GM23338 (cell line): ENCODE data around the gene KIAA1586. TPM values are rescaled to one million over a fixed set of nuclear protein-coding genes. Genes with fewer than 3 reads are reported as not detected.

Experiments used
- ATAC-seq: fragments of 200-7000 bp; cut with Tn5 transposase; 3 replicates; pipeline ENCODE4 v1.9.1; 2020
- DNase-seq: peaks from one replicate; pipeline ENCODE4 v3.0.0-alpha.2; 2015; ENCODE audit warnings: low spot score
- H2AFZ ChIP-seq: fragments of 200-600 bp; sonication (generic); 2 replicates; pipeline ENCODE4 v1.8.0; 2016; ENCODE audit warnings: antibody characterized with exemption, mild to moderate bottlenecking, moderate library complexity
- H3F3A ChIP-seq: fragments of 200-600 bp; sonication (generic); replicated peaks from 2 replicates; pipeline ENCODE4 v1.8.0; 2017; ENCODE audit warnings: antibody characterized with exemption, mixed run types, low read depth
- H3K27ac ChIP-seq: fragments of 200-600 bp; sonication (generic); 2 replicates; pipeline ENCODE4 v1.6.1; 2016; ENCODE audit warnings: low read depth
- H3K27me3 ChIP-seq: fragments of 200-600 bp; sonication (generic); 2 replicates; pipeline ENCODE4 v1.8.0; 2016; ENCODE audit warnings: mild to moderate bottlenecking, mixed run types, moderate library complexity; ENCODE audit not compliant: insufficient read depth
- H3K36me3 ChIP-seq: fragments of 200-600 bp; sonication (generic); 2 replicates; pipeline ENCODE4 v1.8.0; 2016; ENCODE audit warnings: mild to moderate bottlenecking; ENCODE audit not compliant: insufficient read depth
- H3K4me1 ChIP-seq: fragments of 200-600 bp; sonication (generic); 2 replicates; pipeline ENCODE4 v1.8.0; 2016; ENCODE audit warnings: mild to moderate bottlenecking, moderate library complexity; ENCODE audit not compliant: insufficient read depth
- H3K4me2 ChIP-seq: fragments of 200-600 bp; sonication (generic); 2 replicates; pipeline ENCODE4 v1.7.1; 2017; ENCODE audit warnings: mixed run types
- H3K4me3 ChIP-seq: fragments of 200-600 bp; sonication (generic); 2 replicates; pipeline ENCODE4 v1.6.1; 2016; ENCODE audit warnings: mixed run types
- H3K79me2 ChIP-seq: fragments of 200-600 bp; sonication (generic); replicated peaks from 2 replicates; pipeline ENCODE4 v1.8.0; 2017; ENCODE audit warnings: mild to moderate bottlenecking; ENCODE audit not compliant: insufficient read depth
- H3K9me2 ChIP-seq: fragments of 200-600 bp; sonication (generic); 2 replicates; pipeline ENCODE4 v1.8.0; 2017; ENCODE audit not compliant: insufficient read depth
- H4K20me1 ChIP-seq: fragments of 200-600 bp; sonication (generic); replicated peaks from 2 replicates; pipeline ENCODE4 v1.8.0; 2017; ENCODE audit warnings: mild to moderate bottlenecking; ENCODE audit not compliant: insufficient read depth
- H3K27ac Mint-ChIP-seq: 2 replicates; pipeline ENCODE4 v1.8.0; 2020; ENCODE audit warnings: inconsistent platforms, mild to moderate bottlenecking, moderate library complexity, mixed read lengths
- H3K27me3 Mint-ChIP-seq: 3 replicates; pipeline ENCODE4 v1.8.0; 2022; ENCODE audit warnings: low read depth, mild to moderate bottlenecking, moderate library complexity, mixed read lengths, inconsistent platforms; ENCODE audit not compliant: insufficient read depth, poor library complexity
- H3K36me3 Mint-ChIP-seq: 3 replicates; pipeline ENCODE4 v1.8.0; 2021; ENCODE audit warnings: low read depth, mild to moderate bottlenecking, inconsistent platforms, moderate library complexity, mixed read lengths
- H3K4me1 Mint-ChIP-seq: 3 replicates; pipeline ENCODE4 v1.8.0; 2020; ENCODE audit warnings: mild to moderate bottlenecking, inconsistent platforms, mixed read lengths
- H3K4me3 Mint-ChIP-seq: 3 replicates; pipeline ENCODE4 v1.8.0; 2021; ENCODE audit warnings: moderate library complexity, mild to moderate bottlenecking, inconsistent platforms, mixed read lengths
- H3K9me3 Mint-ChIP-seq: 3 replicates; pipeline ENCODE4 v1.8.0; 2020; ENCODE audit warnings: moderate library complexity, mild to moderate bottlenecking, inconsistent platforms, mixed read lengths
- CREB1 ChIP-seq: fragments of 250-450 bp; sonication (Bioruptor Pico); IDR thresholded peaks from 2 replicates; pipeline ENCODE4 v1.5.0; 2020; ENCODE audit warnings: low read depth, mild to moderate bottlenecking, moderate library complexity
- CTCF ChIP-seq, 2 experiments: fragments of 200-600 bp in 1 of 2; sonication (generic) in 1 of 2; conservative IDR thresholded peaks; 2 replicates each; pipeline versions ENCODE4 v1.5.1 to v1.6.1; 2016 to 2017; ENCODE audit warnings: antibody characterized with exemption in 2 of 2, low read depth in 2 of 2, mild to moderate bottlenecking in 2 of 2, moderate library complexity in 1 of 2
- ETS1 ChIP-seq: IDR thresholded peaks from 2 replicates; pipeline ENCODE4 v1.6.1; 2016; ENCODE audit warnings: antibody characterized with exemption
- EZH2 ChIP-seq: fragments of 200-600 bp; sonication (generic); IDR thresholded peaks from one replicate; pipeline ENCODE4 v1.8.0; 2017; ENCODE audit warnings: antibody characterized with exemption, mild to moderate bottlenecking, low read depth; ENCODE audit not compliant: unreplicated experiment
- EZH2phosphoT487 ChIP-seq: fragments of 200-600 bp; sonication (generic); IDR thresholded peaks from one replicate; pipeline ENCODE4 v1.8.1; 2018; ENCODE audit warnings: antibody characterized with exemption; ENCODE audit not compliant: unreplicated experiment
- JUNB ChIP-seq: IDR thresholded peaks from one replicate; pipeline ENCODE4 v1.6.1; 2016; ENCODE audit warnings: antibody characterized with exemption; ENCODE audit not compliant: unreplicated experiment
- NANOG ChIP-seq: IDR thresholded peaks from 2 replicates; pipeline ENCODE4 v1.6.1; 2016; ENCODE audit warnings: antibody characterized with exemption, borderline replicate concordance
- POLR2AphosphoS5 ChIP-seq: IDR thresholded peaks from 2 replicates; pipeline ENCODE4 v1.6.1; 2016; ENCODE audit warnings: antibody characterized with exemption, low read depth
- REST ChIP-seq: IDR thresholded peaks from one replicate; pipeline ENCODE4 v1.6.1; 2018; ENCODE audit warnings: antibody characterized with exemption; ENCODE audit not compliant: unreplicated experiment
- STAT1 ChIP-seq: IDR thresholded peaks from one replicate; pipeline ENCODE4 v1.6.1; 2016; ENCODE audit warnings: antibody characterized with exemption; ENCODE audit not compliant: unreplicated experiment
- ZNF114 ChIP-seq: fragments of 250-450 bp; sonication (Bioruptor Pico); IDR thresholded peaks from 2 replicates; pipeline ENCODE4 v1.5.0; 2020; ENCODE audit warnings: mild to moderate bottlenecking, moderate library complexity
- ZNF331 ChIP-seq: fragments of 250-450 bp; sonication (Bioruptor Pico); IDR thresholded peaks from 2 replicates; pipeline ENCODE4 v1.5.0; 2020; ENCODE audit warnings: low read depth, mild to moderate bottlenecking, moderate library complexity
- ZNF462 ChIP-seq: fragments of 250-450 bp; sonication (Bioruptor Pico); IDR thresholded peaks from 2 replicates; pipeline ENCODE4 v1.5.0; 2020; ENCODE audit warnings: mild to moderate bottlenecking, moderate library complexity
- polyA plus RNA-seq: library from polyadenylated mRNA; unstranded; fragments of >200 nt; fragmentation: Nextera tagmentation; extraction: Ambion mirVana; gene quantifications from 2 replicates; pipeline ENCODE4 v1.2.1, GENCODE V29; 2016
- total RNA-seq: library from RNA; depleted of rRNA; stranded (reverse); fragments of >200 nt; shearing (Covaris generic); gene quantifications from 2 replicates; pipeline ENCODE4 v1.2.3, GENCODE V29; 2014

Gene KIAA1586
- total and polyA plus RNA-seq, 2 experiments from 2014 or later, result 24.0 to 37.7 TPM

- TF ChIP-seq NANOG, result no peak
- TF ChIP-seq JUNB, result no peak
- TF ChIP-seq STAT1, result no peak
- TF ChIP-seq ZNF114 (CRISPR knock-in tag), result no peak
These were observed 51.1 kb downstream of the KIAA1586 start (continued) for GRCh38 chr6:57097596-57097995.

GRCh38 chr6:57102976-57103375, 56.5 kb downstream of the KIAA1586 start:
- Histone ChIP-seq H3K27me3 (no peaks in the 10 kb centered on the region), H3K36me3 (peaks cover 43% of the 10 kb centered on the region)
- H3K27me3 Mint-ChIP-seq, result no peaks in the 10 kb centered on the region

More at GRCh38 chr6:57102976-57103375, 56.5 kb downstream of the KIAA1586 start:
- H2AFZ ChIP-seq, result no peak overlapping the region
- no peak overlapping the region for H3K4me2 ChIP-seq
- H3K9me2 ChIP-seq, result no peaks in the 10 kb centered on the region
- H3K79me2 ChIP-seq, result peaks cover 87% of the 10 kb centered on the region
- Mint-ChIP-seq H3K4me3 (no peak overlapping the region), H3K4me1 (no peaks in the 10 kb centered on the region), H3K9me3 (no peaks in the 10 kb centered on the region), H3K36me3 (peaks cover 55% of the 10 kb centered on the region), H3K27ac (no peak overlapping the region)
- H3K4me3 ChIP-seq, result no peak overlapping the region
- TF ChIP-seq ZNF331 (no peak), EZH2phosphoT487 (no peak), CREB1 (no peak), POLR2AphosphoS5 (no peak), ZNF462 (CRISPR knock-in tag) (no peak), EZH2 (no peak), STAT1 (no peak), ETS1 (no peak), REST (no peak), CTCF (conservative IDR thresholded peaks at IDR 0.05; ENCODE audit: low read depth in 2 of 2) (no peak), ZNF114 (CRISPR knock-in tag) (no peak), JUNB (no peak), NANOG (no peak)
- H3K27ac ChIP-seq, result 0 out of 2 replicates have a peak overlapping the region, but pooled peaks have one; percentile 12
- peaks cover 7% of the 10 kb centered on the region; the same call in 1 of the 2 replicates for H4K20me1 ChIP-seq
- peaks cover under 1% of the 10 kb centered on the region for H3K4me1 ChIP-seq
- ATAC-seq (no peak), DNase-seq (no peak)
- H3F3A ChIP-seq, result no peaks in the 10 kb centered on the region
